ENCODE data around the gene NR1D1. TPM values are rescaled to one million over a fixed set of nuclear protein-coding genes. Genes with fewer than 3 reads are reported as not detected.
A peak's percentile ranks its signal among the peaks of the same experiment; 100 is the strongest.

The NR1D1 gene
- total and polyA plus RNA-seq, 3 donors from 2014 or later, result 9.8 to 23.6 (median 14.4) TPM

DNA sequence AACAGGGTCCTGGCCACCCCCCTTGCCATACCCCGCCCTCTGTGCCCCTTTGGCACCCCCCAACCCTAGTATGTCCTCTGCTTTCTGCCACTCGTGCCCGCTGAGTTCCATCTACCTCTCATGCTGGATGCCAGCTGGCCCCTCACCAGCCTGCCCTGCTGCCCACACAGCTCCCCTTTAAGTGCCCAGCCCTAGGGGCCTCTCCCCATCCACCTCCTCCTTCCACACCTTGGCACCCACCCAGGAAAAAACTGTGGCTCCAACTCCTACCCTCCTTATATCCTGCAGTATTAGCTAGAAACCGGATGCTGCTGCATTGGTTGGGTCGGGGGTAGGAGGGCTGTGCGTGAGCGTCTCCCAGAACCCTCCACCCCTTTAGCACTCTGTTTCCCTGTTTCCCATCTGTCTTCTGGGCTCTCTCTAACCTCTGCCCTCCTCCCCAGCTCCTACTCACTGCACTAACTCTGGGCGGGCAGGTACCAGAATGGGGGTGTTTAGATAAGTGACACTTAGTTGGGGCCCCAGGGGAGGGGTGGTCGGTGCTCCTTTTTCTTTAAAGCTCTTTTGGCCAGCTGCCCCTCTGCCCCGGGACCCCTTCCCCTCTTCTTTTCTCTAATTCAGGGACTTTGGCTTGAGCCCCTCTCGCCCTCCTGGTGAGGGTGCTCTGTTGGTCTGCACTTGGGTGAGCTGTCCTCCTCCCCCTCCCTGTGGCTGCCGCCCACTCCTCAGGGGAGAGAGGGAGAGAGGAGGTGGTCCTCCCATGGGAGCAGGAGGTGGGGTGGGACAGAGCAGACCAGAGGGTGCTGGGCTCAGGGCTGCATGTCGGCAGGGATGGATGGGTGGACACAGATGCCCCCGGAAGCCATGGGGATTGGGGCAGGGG, 9.9 kb downstream of the NR1D1 start:
- TF ChIP-seq, protein P1, sequence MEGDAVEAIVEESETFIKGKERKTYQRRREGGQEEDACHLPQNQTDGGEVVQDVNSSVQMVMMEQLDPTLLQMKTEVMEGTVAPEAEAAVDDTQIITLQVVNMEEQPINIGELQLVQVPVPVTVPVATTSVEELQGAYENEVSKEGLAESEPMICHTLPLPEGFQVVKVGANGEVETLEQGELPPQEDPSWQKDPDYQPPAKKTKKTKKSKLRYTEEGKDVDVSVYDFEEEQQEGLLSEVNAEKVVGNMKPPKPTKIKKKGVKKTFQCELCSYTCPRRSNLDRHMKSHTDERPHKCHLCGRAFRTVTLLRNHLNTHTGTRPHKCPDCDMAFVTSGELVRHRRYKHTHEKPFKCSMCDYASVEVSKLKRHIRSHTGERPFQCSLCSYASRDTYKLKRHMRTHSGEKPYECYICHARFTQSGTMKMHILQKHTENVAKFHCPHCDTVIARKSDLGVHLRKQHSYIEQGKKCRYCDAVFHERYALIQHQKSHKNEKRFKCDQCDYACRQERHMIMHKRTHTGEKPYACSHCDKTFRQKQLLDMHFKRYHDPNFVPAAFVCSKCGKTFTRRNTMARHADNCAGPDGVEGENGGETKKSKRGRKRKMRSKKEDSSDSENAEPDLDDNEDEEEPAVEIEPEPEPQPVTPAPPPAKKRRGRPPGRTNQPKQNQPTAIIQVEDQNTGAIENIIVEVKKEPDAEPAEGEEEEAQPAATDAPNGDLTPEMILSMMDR (IDR thresholded peaks at IDR 0.05), result no peak
- no peak for TF ChIP-seq POLR2A (IDR thresholded peaks at IDR 0.05)
- Histone ChIP-seq H3K9me3 (no peaks in the 10 kb centered on the region), H3K27me3 (no peaks in the 10 kb centered on the region), H3K36me3 (ENCODE audit: low read depth, missing control alignments) (no peaks in the 10 kb centered on the region), H3K4me3 (no peak overlapping the region), H3K4me1 (peaks cover 51% of the 10 kb centered on the region), H3K27ac (peak overlapping the region; percentile 67 to 99)
- DNase-seq, result no peak
- 71 to 72% methylated on average over 13 to 14 of the region's 14 CpGs for WGBS, 2 donors
- intact Hi-C loops (cut with DNase I; ENCODE audit: low total_unique reads), result no loop called here

DNA sequence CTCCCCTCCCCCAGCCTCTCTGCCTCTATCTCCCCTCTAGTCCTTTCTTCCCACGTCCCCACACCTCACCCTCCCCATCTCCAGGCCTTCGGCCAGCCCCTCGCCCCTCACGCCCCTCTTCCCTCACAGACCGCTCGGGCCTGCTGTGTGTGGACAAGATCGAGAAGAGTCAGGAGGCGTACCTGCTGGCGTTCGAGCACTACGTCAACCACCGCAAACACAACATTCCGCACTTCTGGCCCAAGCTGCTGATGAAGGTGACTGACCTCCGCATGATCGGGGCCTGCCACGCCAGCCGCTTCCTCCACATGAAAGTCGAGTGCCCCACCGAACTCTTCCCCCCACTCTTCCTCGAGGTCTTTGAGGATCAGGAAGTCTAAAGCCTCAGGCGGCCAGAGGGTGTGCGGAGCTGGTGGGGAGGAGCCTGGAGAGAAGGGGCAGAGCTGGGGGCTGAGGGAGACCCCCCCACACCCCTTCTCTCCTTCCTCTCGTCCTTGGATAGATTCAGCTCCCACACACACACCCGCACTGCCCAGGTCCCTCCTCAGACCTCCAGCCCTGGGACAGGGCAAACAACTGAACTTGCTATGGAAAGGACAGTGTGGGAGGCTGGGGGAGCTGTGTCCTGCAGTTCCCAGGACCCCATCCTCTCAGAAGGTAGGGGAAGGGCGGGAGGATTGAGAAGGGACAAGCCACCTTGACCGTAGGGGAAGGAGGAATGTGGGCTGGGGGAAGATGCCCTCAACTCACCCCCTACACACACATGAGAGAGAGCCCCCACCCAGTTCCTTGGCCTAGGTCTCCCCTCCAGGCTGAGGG, 11.1 kb downstream of the NR1D1 start:
- no peak for TF ChIP-seq POLR2A (IDR thresholded peaks at IDR 0.05)
- TF ChIP-seq, protein P1 (IDR thresholded peaks at IDR 0.05), result no peak
- Histone ChIP-seq H3K4me3 (no peak overlapping the region), H3K4me1 (peaks cover 50% of the 10 kb centered on the region), H3K36me3 (ENCODE audit: low read depth, missing control alignments) (no peaks in the 10 kb centered on the region), H3K27ac (peak overlapping the region; percentile 67 to 99), H3K9me3 (no peaks in the 10 kb centered on the region), H3K27me3 (no peaks in the 10 kb centered on the region)
- DNase-seq, result no peak
- 57 to 63% methylated on average over 13 to 26 of the region's 26 CpGs for WGBS, 2 donors
- intact Hi-C loops (cut with DNase I; ENCODE audit: low total_unique reads), result no loop called here

DNA sequence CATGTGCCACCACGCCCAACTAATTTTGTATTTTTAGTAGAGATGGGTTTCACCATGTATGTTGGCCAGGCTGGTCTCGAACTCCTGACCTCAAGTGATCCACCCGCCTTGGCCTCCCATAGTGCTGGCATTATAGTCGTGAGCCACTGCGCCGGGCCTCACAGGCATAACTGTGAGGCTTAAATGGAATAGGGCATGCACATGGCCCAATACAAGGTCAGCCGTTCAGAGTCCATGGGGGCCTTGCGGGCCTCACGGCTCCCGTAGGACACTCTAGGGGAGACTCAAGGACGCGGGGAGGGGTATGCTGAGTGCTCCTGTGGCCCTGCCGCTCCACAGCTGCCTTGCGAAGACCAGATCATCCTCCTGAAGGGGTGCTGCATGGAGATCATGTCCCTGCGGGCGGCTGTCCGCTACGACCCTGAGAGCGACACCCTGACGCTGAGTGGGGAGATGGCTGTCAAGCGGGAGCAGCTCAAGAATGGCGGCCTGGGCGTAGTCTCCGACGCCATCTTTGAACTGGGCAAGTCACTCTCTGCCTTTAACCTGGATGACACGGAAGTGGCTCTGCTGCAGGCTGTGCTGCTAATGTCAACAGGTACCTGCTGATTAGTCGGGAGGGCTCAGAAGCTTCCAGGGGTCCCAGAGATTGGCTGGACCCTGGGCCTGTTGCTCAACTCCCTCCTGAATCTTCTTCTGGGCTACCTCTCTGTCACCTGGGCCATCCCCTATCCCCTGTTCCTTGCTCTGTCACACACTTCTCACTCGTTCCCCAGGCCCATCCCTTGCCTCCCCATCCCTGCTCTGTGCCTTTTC, 12.3 kb downstream of the NR1D1 start:
- Histone ChIP-seq H3K9me3 (no peaks in the 10 kb centered on the region), H3K36me3 (ENCODE audit: low read depth, missing control alignments) (no peaks in the 10 kb centered on the region), H3K4me3 (no peak overlapping the region), H3K4me1 (peaks cover 38% of the 10 kb centered on the region), H3K27ac (no peak overlapping the region), H3K27me3 (no peaks in the 10 kb centered on the region)
- TF ChIP-seq POLR2A (IDR thresholded peaks at IDR 0.05), result no peak
- TF ChIP-seq, protein P1 (IDR thresholded peaks at IDR 0.05), result no peak
- no peak for DNase-seq
- WGBS, 2 donors, result 75 to 80% methylated on average over 16 to 27 of the region's 28 CpGs
- intact Hi-C loops (cut with DNase I; ENCODE audit: low total_unique reads), result no loop called here

DNA sequence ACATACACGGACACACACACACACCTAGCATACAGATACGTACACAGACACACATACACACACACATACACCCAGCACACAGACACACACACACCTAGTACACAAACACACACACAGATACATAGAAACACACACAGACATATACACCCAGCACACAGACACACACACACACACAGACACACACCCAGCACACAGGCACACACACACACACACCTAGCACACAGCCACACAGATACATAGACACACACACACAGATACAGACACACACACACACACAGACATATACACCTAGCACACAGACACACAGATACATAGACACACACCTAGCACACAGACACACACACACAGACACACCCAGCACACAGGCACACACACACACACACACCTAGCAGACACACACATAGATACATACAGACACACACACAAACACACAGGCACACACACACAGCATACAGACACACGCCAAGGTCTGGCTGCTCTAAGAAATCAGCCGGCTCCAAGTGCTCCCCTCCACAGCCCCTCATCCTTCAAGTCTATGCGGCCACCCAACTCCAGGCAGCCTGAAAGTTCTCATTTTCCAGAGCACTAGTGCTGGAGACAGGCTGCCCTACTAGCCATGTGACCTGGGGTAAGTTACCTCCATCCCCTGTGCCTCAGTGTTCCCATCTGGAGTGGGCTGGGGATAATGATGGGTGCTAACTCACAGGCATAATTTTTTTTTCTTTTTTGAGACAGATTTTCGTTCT, 13.2 kb downstream of the NR1D1 start:
- Histone ChIP-seq H3K36me3 (ENCODE audit: low read depth, missing control alignments) (no peaks in the 10 kb centered on the region), H3K4me3 (no peak overlapping the region)
- intact Hi-C loops (cut with DNase I; ENCODE audit: low total_unique reads), result no loop called here

More for the DNA sequence above, 13.2 kb downstream of the NR1D1 start:
- H3K9me3 ChIP-seq, result no peaks in the 10 kb centered on the region
- DNase-seq, result no peak
- no peaks in the 10 kb centered on the region for H3K27me3 ChIP-seq
- WGBS, 2 donors, result 72 to 83% methylated on average over 5 to 6 of the region's 6 CpGs
- H3K4me1 ChIP-seq, result peaks cover 30% of the 10 kb centered on the region
- no peak overlapping the region for H3K27ac ChIP-seq
- TF ChIP-seq POLR2A (IDR thresholded peaks at IDR 0.05), result no peak
- TF ChIP-seq, protein P1 (IDR thresholded peaks at IDR 0.05), result no peak

All from testis (tissue), 3 donors.